PC-9 (cell line): Measurements from ENCODE around the gene WRNIP1. TPM values are rescaled to one million over a fixed set of nuclear protein-coding genes. Genes with fewer than 3 reads are reported as not detected.

Experiments used
- BruUV-seq: library from RNA; stranded (reverse); fragments of 400-500 nt; replicated peaks from 2 replicates; lab custom pipeline; 2021; lab: Mats Ljungman, UMichigan
- CTCF ChIA-PET: fragments of 300-600 bp; sonication (Branson Sonifier 250); formaldehyde crosslinking; loops from one replicate; lab custom pipeline; 2022; ENCODE audit warnings: antibody characterized with exemption; lab: Charles Lee
- POLR2A ChIA-PET: fragments of 300-600 bp; sonication (Branson Sonifier 250); formaldehyde crosslinking; loops from one replicate; lab custom pipeline; 2022; ENCODE audit warnings: antibody characterized with exemption; ENCODE audit not compliant: unreplicated experiment; lab: Charles Lee
- DNase-seq, 2 experiments: peaks; one replicate each; pipeline versions ENCODE4 v3.0.0 to v3.0.0-alpha.2; 2015 to 2022; ENCODE audit warnings: mixed read lengths in 1 of 2
- H2AFZ ChIP-seq: fragments of 200-600 bp; sonication (generic); 2 replicates; pipeline ENCODE4 v1.8.1; 2017; ENCODE audit warnings: antibody characterized with exemption
- H3F3A ChIP-seq: fragments of 200-600 bp; sonication (generic); 2 replicates; pipeline ENCODE4 v1.8.1; 2017; ENCODE audit warnings: antibody characterized with exemption, mild to moderate bottlenecking, low read depth; ENCODE audit not compliant: insufficient read depth
- H3K27ac ChIP-seq: fragments of 200-600 bp; sonication (generic); 2 replicates; pipeline ENCODE4 v1.6.1; 2016; ENCODE audit warnings: mixed run types
- H3K27me3 ChIP-seq: fragments of 200-600 bp; sonication (generic); 2 replicates; pipeline ENCODE4 v1.6.1; 2016; ENCODE audit warnings: low read depth, mixed run types; ENCODE audit not compliant: insufficient read depth
- H3K36me3 ChIP-seq: fragments of 200-600 bp; sonication (generic); 2 replicates; pipeline ENCODE4 v1.6.1; 2016; ENCODE audit warnings: low read depth, mixed run types
- H3K4me1 ChIP-seq: fragments of 200-600 bp; sonication (generic); replicated peaks from 2 replicates; pipeline ENCODE4 v1.6.1; 2016; ENCODE audit warnings: mixed run types; ENCODE audit not compliant: insufficient read depth
- H3K4me2 ChIP-seq: fragments of 200-600 bp; sonication (generic); 2 replicates; pipeline ENCODE4 v1.6.1; 2017; ENCODE audit warnings: mixed run types
- H3K4me3 ChIP-seq: fragments of 200-600 bp; sonication (generic); 2 replicates; pipeline ENCODE4 v1.6.1; 2016; ENCODE audit warnings: mixed run types
- H3K79me2 ChIP-seq: fragments of 200-600 bp; sonication (generic); 2 replicates; pipeline ENCODE4 v1.6.1; 2017; ENCODE audit warnings: low read depth, mixed run types
- H3K9me2 ChIP-seq: fragments of 200-600 bp; sonication (generic); 2 replicates; pipeline ENCODE4 v1.8.1; 2017; ENCODE audit warnings: mild to moderate bottlenecking; ENCODE audit not compliant: insufficient read depth
- H3K9me3 ChIP-seq: fragments of 200-600 bp; sonication (generic); 2 replicates; pipeline ENCODE4 v1.8.1; 2016; ENCODE audit warnings: low read depth; ENCODE audit not compliant: insufficient read depth
- H4K20me1 ChIP-seq: fragments of 200-600 bp; sonication (generic); 2 replicates; pipeline ENCODE4 v1.8.1; 2017; ENCODE audit not compliant: insufficient read depth
- CTCF ChIP-seq: fragments of 200-600 bp; sonication (generic); conservative IDR thresholded peaks from 2 replicates; pipeline ENCODE4 v1.6.1; 2017; ENCODE audit warnings: mixed run types, antibody characterized with exemption, mild to moderate bottlenecking, moderate library complexity
- EZH2 ChIP-seq: fragments of 200-600 bp; sonication (generic); IDR thresholded peaks from 2 replicates; pipeline ENCODE4 v1.8.0; 2017; ENCODE audit warnings: antibody characterized with exemption, low read depth
- intact Hi-C: fragments of 100-400 bp; cut with micrococcal nuclease; formaldehyde crosslinking; loops from one replicate; pipeline ENCODE4 v1.10.0; 2022; ENCODE audit not compliant: unreplicated experiment
- total RNA-seq: library from RNA; stranded (reverse); gene quantifications from 2 replicates; pipeline ENCODE4 v1.2.3, GENCODE V29; 2021

WRNIP1 gene
- total RNA-seq, 1 experiment from 2014 or later: 61.4 TPM

GRCh38 chr6:2763345-2763841 lies 1.8 kb upstream of the WRNIP1 start:
- Histone ChIP-seq H3K27me3 (no peaks in the 10 kb centered on the region), H3K79me2 (peaks cover 24% of the 10 kb centered on the region), H3K4me3 (peak overlapping the region; percentile 67; the same call in 1 of the 2 replicates), H3K4me1 (peaks cover 7% of the 10 kb centered on the region), H3K4me2 (peak overlapping the region; percentile 88), H3K9me2 (no peaks in the 10 kb centered on the region), H3K9me3 (no peaks in the 10 kb centered on the region), H4K20me1 (peaks cover 15% of the 10 kb centered on the region; the same call in 1 of the 2 replicates), H3K27ac (peak overlapping the region; percentile 63; the same call in 1 of the 2 replicates), H3F3A (peaks cover 6% of the 10 kb centered on the region), H3K36me3 (no peaks in the 10 kb centered on the region), H2AFZ (peak overlapping the region; percentile 84; the same call in 1 of the 2 replicates)
- intact Hi-C loops: loop anchor here (10.0 kb wide), 3 partner anchors 301 to 1169 kb away; partner anchors contain the start of gene RIPK1
- DNase-seq: peak in 1 of 2 experiments; percentile 33
- ChIA-PET CTCF (interaction anchor here (0.6 kb wide), 1 partner anchor 174 kb away, joined by 3 read pairs; no protein-coding TSS in a partner anchor), POLR2A (interaction anchor here (0.6 to 0.7 kb wide), 4 partner anchors 25 to 1037 kb away, joined by 3 to 7 read pairs (median 4); no protein-coding TSS in a partner anchor)
- TF ChIP-seq EZH2 (no peak), CTCF (no peak)
- BruUV-seq: no TSS peak

GRCh38 chr6:2763876-2764540 lies 1.2 kb upstream of the WRNIP1 start:
- Histone ChIP-seq H3K9me2 (no peaks in the 10 kb centered on the region), H3K36me3 (no peaks in the 10 kb centered on the region), H3K79me2 (peaks cover 30% of the 10 kb centered on the region), H3K4me1 (peaks cover 13% of the 10 kb centered on the region), H4K20me1 (peaks cover 15% of the 10 kb centered on the region; the same call in 1 of the 2 replicates), H3K4me2 (peak overlapping the region; percentile 88), H3K27me3 (no peaks in the 10 kb centered on the region), H3K27ac (peak overlapping the region; percentile 63), H3K4me3 (peak overlapping the region; percentile 67), H2AFZ (peak overlapping the region; percentile 84), H3F3A (peaks cover 6% of the 10 kb centered on the region), H3K9me3 (no peaks in the 10 kb centered on the region)
- POLR2A ChIA-PET: interaction anchor here (0.6 to 0.7 kb wide), 2 partner anchors 26 to 205 kb away, joined by 4 to 5 read pairs; no protein-coding TSS in a partner anchor
- CTCF ChIA-PET: interaction anchor here (0.6 kb wide), 1 partner anchor 953 kb away, joined by 7 read pairs; no protein-coding TSS in a partner anchor
- no peak for DNase-seq
- TF ChIP-seq EZH2 (no peak), CTCF (no peak)
- BruUV-seq: no TSS peak
- intact Hi-C loops: loop anchor here (2.0 to 10.0 kb wide), 4 partner anchors 75 to 1169 kb away; partner anchors contain the start of gene RIPK1

- Histone ChIP-seq H3K9me2 (no peaks in the 10 kb centered on the region), H3K27me3 (no peaks in the 10 kb centered on the region), H3F3A (peaks cover 6% of the 10 kb centered on the region), H3K27ac (peak overlapping the region; percentile 63), H3K4me3 (peak overlapping the region; percentile 67), H3K36me3 (no peaks in the 10 kb centered on the region), H3K79me2 (peaks cover 37% of the 10 kb centered on the region), H3K4me1 (peaks cover 13% of the 10 kb centered on the region), H3K9me3 (no peaks in the 10 kb centered on the region), H2AFZ (peak overlapping the region; percentile 84), H4K20me1 (peaks cover 15% of the 10 kb centered on the region; the same call in 1 of the 2 replicates), H3K4me2 (peak overlapping the region; percentile 88)
- no TSS peak for BruUV-seq
- DNase-seq: no peak
- TF ChIP-seq EZH2: no peak
- TF ChIP-seq CTCF: no peak
- intact Hi-C loops: loop anchor here (2.0 to 10.0 kb wide), 5 partner anchors 74 to 1170 kb away; partner anchors contain the start of genes GMDS and RIPK1
- ChIA-PET CTCF (interaction anchor here (0.6 kb wide), 1 partner anchor 219 kb away, joined by 7 read pairs; no protein-coding TSS in a partner anchor), POLR2A (interaction anchor here (0.6 to 1.1 kb wide), 4 partner anchors 8 to 1194 kb away, joined by 5 to 16 read pairs (median 8); no protein-coding TSS in a partner anchor)
These were observed 505 bp upstream of the WRNIP1 start for GRCh38 chr6:2764610-2765165.
